Neural cell (in vitro differentiated cells): ENCODE data around the gene ZDHHC18. TPM values are rescaled to one million over a fixed set of nuclear protein-coding genes. Genes with fewer than 3 reads are reported as not detected.

Experiments used
- H2AFZ ChIP-seq: fragments of 200-600, 300-800 bp; sonication (generic), shearing (Covaris generic); 2 replicates; pipeline ENCODE4 v1.6.0; 2014; ENCODE audit warnings: low read depth, mild to moderate bottlenecking, antibody characterized with exemption, low read length, moderate library complexity
- H3F3A ChIP-seq: fragments of 200-600 bp; shearing (Covaris generic); 2 replicates; pipeline ENCODE4 v1.6.1; 2016; ENCODE audit warnings: mild to moderate bottlenecking, moderate library complexity, mixed read lengths, antibody characterized with exemption, low read length; ENCODE audit not compliant: insufficient read depth, poor library complexity, severe bottlenecking
- H3K27ac ChIP-seq: fragments of 200-600, 300-800 bp; sonication (generic), shearing (Covaris generic); 2 replicates; pipeline ENCODE4 v1.5.1; 2014; ENCODE audit warnings: mild to moderate bottlenecking, low read length, moderate library complexity
- H3K27me3 ChIP-seq: fragments of 300-800, 200-600 bp; sonication (generic), shearing (Covaris generic); 2 replicates; pipeline ENCODE4 v1.6.0; 2014; ENCODE audit warnings: mild to moderate bottlenecking, low read depth, low read length, moderate library complexity; ENCODE audit not compliant: insufficient read depth
- H3K36me3 ChIP-seq: fragments of 300-800, 200-600 bp; sonication (generic), shearing (Covaris generic); 2 replicates; pipeline ENCODE4 v1.5.1; 2014; ENCODE audit warnings: mild to moderate bottlenecking, antibody characterized with exemption, low read length, moderate library complexity; ENCODE audit not compliant: insufficient read depth
- H3K4me2 ChIP-seq: fragments of 300-800, 200-600 bp; sonication (generic), shearing (Covaris generic); 2 replicates; pipeline ENCODE4 v1.6.0; 2014; ENCODE audit warnings: mild to moderate bottlenecking, low read length
- H3K4me3 ChIP-seq: fragments of 300-800, 200-600 bp; sonication (generic), shearing (Covaris generic); 2 replicates; pipeline ENCODE4 v1.5.1; 2014; ENCODE audit warnings: mild to moderate bottlenecking, low read length, moderate library complexity
- H3K79me2 ChIP-seq: fragments of 200-600 bp; shearing (Covaris generic); replicated peaks from 2 replicates; pipeline ENCODE4 v1.6.0; 2014; ENCODE audit warnings: mild to moderate bottlenecking, low read length, moderate library complexity; ENCODE audit not compliant: insufficient read depth
- H3K9ac ChIP-seq: fragments of 300-800, 200-600 bp; sonication (generic), shearing (Covaris generic); 2 replicates; pipeline ENCODE4 v1.6.1; 2016; ENCODE audit warnings: mild to moderate bottlenecking, low read length, mixed read lengths
- H3K9me2 ChIP-seq: fragments of 200-600 bp; shearing (Covaris generic); 2 replicates; pipeline ENCODE4 v1.6.1; 2016; ENCODE audit warnings: mild to moderate bottlenecking, low read length, mixed read lengths; ENCODE audit not compliant: insufficient read depth
- H3K9me3 ChIP-seq: fragments of 200-600, 300-800 bp; sonication (generic), shearing (Covaris generic); 2 replicates; pipeline ENCODE4 v1.6.1; 2016; ENCODE audit warnings: mild to moderate bottlenecking, mixed run types, low read length, moderate library complexity, mixed read lengths
- H4K20me1 ChIP-seq: fragments of 200-600 bp; shearing (Covaris generic); 2 replicates; pipeline ENCODE4 v1.6.1; 2016; ENCODE audit warnings: mild to moderate bottlenecking, mixed run types; ENCODE audit not compliant: insufficient read depth
- EP300 ChIP-seq: fragments of 450-650 bp; conservative IDR thresholded peaks from 2 replicates; pipeline ENCODE4 v1.6.1; 2014; ENCODE audit warnings: antibody characterized with exemption, mild to moderate bottlenecking, moderate library complexity; ENCODE audit not compliant: poor library complexity, severe bottlenecking
- EZH2 ChIP-seq: fragments of 200-600, 300-800 bp; shearing (Covaris generic), sonication (generic); IDR thresholded peaks from 2 replicates; pipeline ENCODE4 v1.6.1; 2014; ENCODE audit warnings: antibody characterized with exemption, low read length, borderline replicate concordance, mild to moderate bottlenecking; ENCODE audit not compliant: insufficient read depth, poor library complexity, severe bottlenecking
- MXI1 ChIP-seq: fragments of 450-650 bp; conservative IDR thresholded peaks from 2 replicates; pipeline ENCODE4 v1.6.1; 2014; ENCODE audit warnings: antibody characterized with exemption, mild to moderate bottlenecking; ENCODE audit not compliant: poor library complexity, severe bottlenecking
- POLR2AphosphoS5 ChIP-seq: IDR thresholded peaks from 2 replicates; pipeline ENCODE4 v1.6.1; 2012
- RAD21 ChIP-seq: fragments of 450-650 bp; conservative IDR thresholded peaks from 2 replicates; pipeline ENCODE4 v1.6.1; 2014; ENCODE audit warnings: antibody characterized with exemption, mild to moderate bottlenecking, moderate library complexity
- SMC3 ChIP-seq: fragments of 450-650 bp; conservative IDR thresholded peaks from 2 replicates; pipeline ENCODE4 v1.6.1; 2014; ENCODE audit warnings: antibody characterized with exemption, mild to moderate bottlenecking, moderate library complexity; ENCODE audit not compliant: poor library complexity
- TAF1 ChIP-seq: IDR thresholded peaks from 2 replicates; pipeline ENCODE4 v1.6.1; 2012; ENCODE audit warnings: low read depth
- polyA plus RNA-seq: library from polyadenylated mRNA; depleted of rRNA; stranded (reverse); fragments of >200 nt; gene quantifications from 2 replicates; pipeline ENCODE4 v1.2.3, GENCODE V29; 2014
- TF ChIP-seq, protein P1 (sequence below): fragments of 450-650 bp; IDR thresholded peaks from 2 replicates; pipeline ENCODE4 v1.5.1; 2014; ENCODE audit warnings: antibody characterized with exemption, mild to moderate bottlenecking, moderate library complexity; ENCODE audit not compliant: poor library complexity, severe bottlenecking
- TF ChIP-seq, protein P2 (sequence below): IDR thresholded peaks from 2 replicates; pipeline ENCODE4 v1.6.1; 2012; ENCODE audit warnings: borderline replicate concordance

Gene ZDHHC18
- polyA plus RNA-seq, 1 donor from 2014 or later, result 23.7 TPM

DNA sequence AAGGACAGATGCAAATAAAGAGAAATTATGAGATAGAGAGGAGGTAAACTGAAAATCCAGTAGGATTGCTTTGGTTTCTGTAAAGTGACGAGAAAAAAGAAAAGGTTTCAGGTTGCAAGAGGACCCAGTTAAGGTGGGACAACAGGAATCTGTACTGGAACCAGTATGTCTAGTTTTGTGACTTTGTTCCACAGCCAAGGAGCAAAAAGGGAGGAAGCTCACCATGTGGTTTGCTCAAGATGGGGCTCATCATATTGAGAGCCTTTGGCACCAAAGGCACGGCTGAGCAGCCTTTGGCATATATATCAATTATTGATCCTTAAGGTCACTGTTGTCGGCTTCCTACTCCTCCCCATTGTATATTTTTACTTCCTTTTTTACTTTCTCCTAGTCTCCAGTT is 1.8 kb upstream of the ZDHHC18 start:
- no peak overlapping the region for H3K9ac ChIP-seq
- no peaks in the 10 kb centered on the region for H3F3A ChIP-seq
- no peaks in the 10 kb centered on the region for H3K9me2 ChIP-seq
- H3K79me2 ChIP-seq, result peaks cover 29% of the 10 kb centered on the region
- H3K36me3 ChIP-seq, result no peaks in the 10 kb centered on the region
- no peak overlapping the region for H3K4me3 ChIP-seq
- H3K9me3 ChIP-seq, result no peaks in the 10 kb centered on the region
- no peak overlapping the region for H3K27ac ChIP-seq
- no peak overlapping the region for H2AFZ ChIP-seq
- no peaks in the 10 kb centered on the region for H4K20me1 ChIP-seq
- H3K27me3 ChIP-seq, result no peaks in the 10 kb centered on the region
- no peak for TF ChIP-seq RAD21
- TF ChIP-seq, protein P1, sequence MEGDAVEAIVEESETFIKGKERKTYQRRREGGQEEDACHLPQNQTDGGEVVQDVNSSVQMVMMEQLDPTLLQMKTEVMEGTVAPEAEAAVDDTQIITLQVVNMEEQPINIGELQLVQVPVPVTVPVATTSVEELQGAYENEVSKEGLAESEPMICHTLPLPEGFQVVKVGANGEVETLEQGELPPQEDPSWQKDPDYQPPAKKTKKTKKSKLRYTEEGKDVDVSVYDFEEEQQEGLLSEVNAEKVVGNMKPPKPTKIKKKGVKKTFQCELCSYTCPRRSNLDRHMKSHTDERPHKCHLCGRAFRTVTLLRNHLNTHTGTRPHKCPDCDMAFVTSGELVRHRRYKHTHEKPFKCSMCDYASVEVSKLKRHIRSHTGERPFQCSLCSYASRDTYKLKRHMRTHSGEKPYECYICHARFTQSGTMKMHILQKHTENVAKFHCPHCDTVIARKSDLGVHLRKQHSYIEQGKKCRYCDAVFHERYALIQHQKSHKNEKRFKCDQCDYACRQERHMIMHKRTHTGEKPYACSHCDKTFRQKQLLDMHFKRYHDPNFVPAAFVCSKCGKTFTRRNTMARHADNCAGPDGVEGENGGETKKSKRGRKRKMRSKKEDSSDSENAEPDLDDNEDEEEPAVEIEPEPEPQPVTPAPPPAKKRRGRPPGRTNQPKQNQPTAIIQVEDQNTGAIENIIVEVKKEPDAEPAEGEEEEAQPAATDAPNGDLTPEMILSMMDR, result no peak
- TF ChIP-seq, protein P2, sequence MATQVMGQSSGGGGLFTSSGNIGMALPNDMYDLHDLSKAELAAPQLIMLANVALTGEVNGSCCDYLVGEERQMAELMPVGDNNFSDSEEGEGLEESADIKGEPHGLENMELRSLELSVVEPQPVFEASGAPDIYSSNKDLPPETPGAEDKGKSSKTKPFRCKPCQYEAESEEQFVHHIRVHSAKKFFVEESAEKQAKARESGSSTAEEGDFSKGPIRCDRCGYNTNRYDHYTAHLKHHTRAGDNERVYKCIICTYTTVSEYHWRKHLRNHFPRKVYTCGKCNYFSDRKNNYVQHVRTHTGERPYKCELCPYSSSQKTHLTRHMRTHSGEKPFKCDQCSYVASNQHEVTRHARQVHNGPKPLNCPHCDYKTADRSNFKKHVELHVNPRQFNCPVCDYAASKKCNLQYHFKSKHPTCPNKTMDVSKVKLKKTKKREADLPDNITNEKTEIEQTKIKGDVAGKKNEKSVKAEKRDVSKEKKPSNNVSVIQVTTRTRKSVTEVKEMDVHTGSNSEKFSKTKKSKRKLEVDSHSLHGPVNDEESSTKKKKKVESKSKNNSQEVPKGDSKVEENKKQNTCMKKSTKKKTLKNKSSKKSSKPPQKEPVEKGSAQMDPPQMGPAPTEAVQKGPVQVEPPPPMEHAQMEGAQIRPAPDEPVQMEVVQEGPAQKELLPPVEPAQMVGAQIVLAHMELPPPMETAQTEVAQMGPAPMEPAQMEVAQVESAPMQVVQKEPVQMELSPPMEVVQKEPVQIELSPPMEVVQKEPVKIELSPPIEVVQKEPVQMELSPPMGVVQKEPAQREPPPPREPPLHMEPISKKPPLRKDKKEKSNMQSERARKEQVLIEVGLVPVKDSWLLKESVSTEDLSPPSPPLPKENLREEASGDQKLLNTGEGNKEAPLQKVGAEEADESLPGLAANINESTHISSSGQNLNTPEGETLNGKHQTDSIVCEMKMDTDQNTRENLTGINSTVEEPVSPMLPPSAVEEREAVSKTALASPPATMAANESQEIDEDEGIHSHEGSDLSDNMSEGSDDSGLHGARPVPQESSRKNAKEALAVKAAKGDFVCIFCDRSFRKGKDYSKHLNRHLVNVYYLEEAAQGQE, result no peak
- TF ChIP-seq MXI1, result no peak
- no peak for TF ChIP-seq SMC3
- TF ChIP-seq TAF1, result no peak
- TF ChIP-seq EP300, result no peak
- TF ChIP-seq EZH2, result no peak
- no peak for TF ChIP-seq POLR2AphosphoS5
- H3K4me2 ChIP-seq, result no peak overlapping the region

DNA sequence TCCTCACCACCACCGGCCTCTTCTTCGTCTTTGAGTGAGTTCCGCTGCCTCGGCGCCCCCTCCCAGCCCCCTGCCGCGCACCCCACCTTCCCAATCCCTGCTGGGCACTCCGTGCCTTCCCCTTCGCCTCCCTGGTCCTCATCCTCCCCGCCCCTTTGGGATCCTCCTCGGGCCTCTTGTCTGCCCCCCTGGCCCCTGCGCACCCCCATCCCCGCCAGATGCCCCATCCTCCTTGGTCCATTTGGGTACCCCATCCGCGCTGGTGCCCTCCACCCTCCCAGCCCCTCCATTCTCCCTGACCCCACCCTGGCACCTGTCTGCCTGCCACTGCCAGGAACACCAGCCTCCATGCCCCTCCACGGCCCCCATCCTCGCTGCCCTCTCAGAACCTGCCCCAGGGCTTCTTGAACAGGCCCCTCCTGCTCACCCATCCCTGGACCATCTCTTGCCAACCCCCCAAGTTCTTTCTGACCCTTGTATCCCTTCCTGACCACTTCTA is 667 bp downstream of the ZDHHC18 start:
- no peaks in the 10 kb centered on the region for H3K36me3 ChIP-seq
- H3K9ac ChIP-seq, result peak overlapping the region; percentile 82
- peak overlapping the region; percentile 78 for H3K4me3 ChIP-seq
- no peaks in the 10 kb centered on the region for H3K9me3 ChIP-seq
- H3K79me2 ChIP-seq, result peaks cover 32% of the 10 kb centered on the region
- peak overlapping the region; percentile 65 for H3K4me2 ChIP-seq
- H3K27me3 ChIP-seq, result no peaks in the 10 kb centered on the region
- H3F3A ChIP-seq, result no peaks in the 10 kb centered on the region
- no peak overlapping the region for H3K27ac ChIP-seq
- H2AFZ ChIP-seq, result peak overlapping the region; percentile 21
- H3K9me2 ChIP-seq, result no peaks in the 10 kb centered on the region
- TF ChIP-seq SMC3, result no peak
- no peaks in the 10 kb centered on the region for H4K20me1 ChIP-seq

DNA sequence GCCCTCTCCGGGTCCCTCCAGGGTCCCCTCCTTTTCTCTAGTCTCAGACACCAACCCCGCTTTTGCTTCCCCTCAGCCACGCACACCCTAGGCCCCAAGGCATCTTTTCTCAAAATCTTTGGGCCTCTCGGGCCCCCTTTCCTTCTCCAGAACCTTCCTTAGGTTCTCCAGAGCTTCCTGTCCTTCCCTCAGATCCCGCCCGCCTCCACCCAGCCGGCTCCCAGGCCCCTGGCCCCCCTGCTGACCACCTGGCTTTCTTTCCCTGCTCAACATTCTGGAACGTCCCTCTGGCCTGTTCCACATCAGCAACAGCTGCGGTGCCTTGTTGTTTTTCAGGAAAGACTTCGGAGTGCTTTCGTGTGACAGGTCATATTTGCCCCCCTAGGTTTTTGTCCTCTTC is 1.2 kb downstream of the ZDHHC18 start:
- Histone ChIP-seq H3K4me2 (peak overlapping the region; percentile 65), H3K9me2 (no peaks in the 10 kb centered on the region), H3K27me3 (no peaks in the 10 kb centered on the region), H3K27ac (no peak overlapping the region), H3K79me2 (peaks cover 32% of the 10 kb centered on the region), H3K36me3 (no peaks in the 10 kb centered on the region), H3F3A (no peaks in the 10 kb centered on the region), H3K9me3 (no peaks in the 10 kb centered on the region), H4K20me1 (no peaks in the 10 kb centered on the region), H3K9ac (peak overlapping the region; percentile 82), H2AFZ (peak overlapping the region; percentile 21), H3K4me3 (peak overlapping the region; percentile 78)
- no peak for TF ChIP-seq EP300
- no peak for TF ChIP-seq SMC3
- TF ChIP-seq, protein P1, result no peak
